Nucleus accumbens (tissue), 56 donors: ENCODE measurements around the gene KRTAP4-2.
"Not testable (repeated sequence)": the region's sequence is repeated elsewhere in the genome, so short reads cannot be mapped to it uniquely, and the experiment has no call there.

Source experiments
- DNase-seq, 56 donors: peaks; one replicate each; lab custom pipeline; 2025; lab: John Stamatoyannopoulos, UW

Gene KRTAP4-2

GRCh38 chr17:41167561-41167960 is 10.5 kb downstream of the KRTAP4-2 start:
- DNase-seq = no peak

- DNase-seq = no peak
Observed at GRCh38 chr17:41163828-41164227, 14.2 kb downstream of the KRTAP4-2 start.

DNA sequence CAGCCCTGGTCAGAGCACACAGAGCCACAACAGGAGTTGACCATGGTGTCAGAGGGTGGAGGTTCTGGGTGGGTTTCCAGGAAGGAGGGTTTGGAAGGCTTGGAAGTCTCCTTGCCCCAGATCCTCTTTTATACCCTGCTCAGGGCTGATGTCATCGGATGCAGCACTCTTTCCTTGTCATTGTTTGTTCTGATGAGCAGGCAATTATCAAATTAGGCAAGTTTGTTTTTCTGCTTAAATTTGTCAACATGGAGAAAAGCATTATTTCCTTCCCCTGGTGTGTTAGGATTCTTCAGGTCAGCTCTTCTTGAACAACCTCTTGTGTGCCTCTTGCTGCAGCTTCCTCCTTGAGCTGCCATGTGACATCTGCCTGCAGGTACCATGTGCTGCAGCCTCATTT is 17.4 kb downstream of the KRTAP4-2 start, which contains the start of gene KRTAP4-4:
Gene KRTAP4-4, minus strand, starts transcription at position 101 of the 400 bp plus-strand sequence. Its CDS starts 57 bp downstream, at position 44.
- DNase-seq = no peak

GRCh38 chr17:41160190-41160589 is 17.8 kb downstream of the KRTAP4-2 start:
- DNase-seq = not testable (repeated sequence)

- DNase-seq = peak in 3 of 56 donors; percentile 3 to 22 (median 3)
Observed at GRCh38 chr17:41153856-41154255, 24.2 kb downstream of the KRTAP4-2 start.

GRCh38 chr17:41151525-41151924 is 26.5 kb downstream of the KRTAP4-2 start:
- DNase-seq = no peak

DNA sequence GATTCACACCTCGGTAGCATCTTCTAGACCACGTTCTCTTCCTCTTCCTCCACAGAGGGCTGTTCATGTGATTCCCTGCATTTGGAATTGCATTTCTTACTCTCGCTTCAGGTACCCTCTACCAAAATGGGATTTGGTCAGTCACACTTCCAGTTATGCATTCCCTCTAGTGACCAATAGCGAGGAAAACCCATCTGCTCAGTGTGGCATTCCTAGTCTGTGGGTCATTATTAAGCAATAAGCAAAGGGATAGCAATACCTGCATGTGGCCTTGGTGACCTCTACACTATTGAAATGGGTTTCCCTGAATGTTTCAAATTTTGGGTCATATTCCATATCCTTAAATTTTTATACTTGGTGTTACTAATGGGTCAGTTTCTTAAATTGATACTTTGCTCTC is 28.0 kb downstream of the KRTAP4-2 start:
- DNase-seq = no peak

- no peak for DNase-seq
Observed at GRCh38 chr17:41149652-41149985, 28.4 kb downstream of the KRTAP4-2 start, which contains the start of gene KRTAP4-5. Gene KRTAP4-5 (minus strand): TSS chr17:41149825. CDS start chr17:41149767, 58 bp downstream.

GRCh38 chr17:41148971-41149651 is 28.9 kb downstream of the KRTAP4-2 start:
- DNase-seq = not testable (repeated sequence)

DNA sequence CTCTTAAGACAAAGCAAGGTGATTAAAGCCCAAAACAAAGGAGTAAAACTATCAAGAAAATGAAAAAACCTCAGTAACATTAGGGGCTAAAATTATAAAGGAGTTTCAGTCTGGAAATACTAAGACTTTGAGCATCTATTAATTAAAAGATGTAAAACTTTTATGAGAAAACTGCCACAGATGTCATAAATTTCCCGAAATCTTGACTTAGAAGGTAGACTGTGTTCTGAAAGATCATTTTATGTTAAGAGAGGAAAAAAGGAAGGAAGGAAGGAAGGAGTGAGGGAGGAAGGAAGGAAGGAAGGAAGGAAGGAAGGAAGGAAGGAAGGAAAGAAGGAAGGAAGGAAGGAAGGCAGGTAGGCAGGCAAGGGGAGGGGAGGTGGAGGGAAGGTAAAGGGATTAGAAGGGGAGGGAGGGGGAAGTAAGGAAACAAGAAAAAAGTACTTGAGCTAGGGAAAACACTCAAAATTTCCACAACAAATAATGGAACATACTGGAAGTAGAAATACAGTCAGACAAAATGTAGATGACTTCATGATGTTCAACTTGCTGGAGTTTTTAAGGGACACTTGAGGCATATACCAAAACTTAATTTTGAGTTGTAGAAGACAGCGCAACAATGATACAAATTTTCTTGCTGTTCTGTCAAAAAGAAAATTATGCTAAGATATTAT is 30.4 kb downstream of the KRTAP4-2 start:
- DNase-seq = no peak

GRCh38 chr17:41145261-41145660 is 32.8 kb downstream of the KRTAP4-2 start:
- DNase-seq = no peak

GRCh38 chr17:41144846-41145245 is 33.2 kb downstream of the KRTAP4-2 start:
- no peak for DNase-seq

GRCh38 chr17:41141361-41141760 is 36.7 kb downstream of the KRTAP4-2 start:
- no peak for DNase-seq

GRCh38 chr17:41140360-41141131 is 37.5 kb downstream of the KRTAP4-2 start, which contains the start of gene KRTAP4-6:
Gene KRTAP4-6 (minus strand): TSS chr17:41140544. CDS start chr17:41140487, 57 bp downstream.
- no peak for DNase-seq

DNA sequence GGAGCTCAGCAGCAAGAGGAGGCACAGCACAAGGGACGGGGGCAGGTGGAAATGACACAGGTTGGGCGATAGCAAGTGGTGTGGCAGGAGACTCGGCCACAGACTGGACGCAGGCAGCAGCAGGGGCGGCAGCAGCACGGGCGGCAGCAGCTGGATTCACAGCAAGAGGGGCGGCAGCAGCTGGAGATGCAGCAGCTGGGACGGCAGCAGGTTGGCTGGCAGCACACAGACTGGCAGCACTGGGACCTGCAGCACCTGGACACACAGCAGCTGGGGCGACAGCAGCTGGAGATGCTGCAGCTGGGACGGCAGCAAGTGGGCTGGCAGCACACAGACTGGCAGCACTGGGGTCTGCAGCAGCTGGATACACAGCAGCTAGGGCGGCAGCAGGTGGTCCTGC is 38.2 kb downstream of the KRTAP4-2 start:
- DNase-seq = not testable (repeated sequence)

- no peak for DNase-seq
Observed at GRCh38 chr17:41133880-41134735, 43.9 kb downstream of the KRTAP4-2 start.

GRCh38 chr17:41131979-41132378 is 46.0 kb downstream of the KRTAP4-2 start:
- no peak for DNase-seq
